Measurements from ENCODE around the gene LPXN. TPM values are rescaled to one million over a fixed set of nuclear protein-coding genes. Genes with fewer than 3 reads are reported as not detected.

The LPXN gene
- total and polyA plus RNA-seq, 7 donors: 4.8 to 26.8 (median 11.4) TPM

DNA sequence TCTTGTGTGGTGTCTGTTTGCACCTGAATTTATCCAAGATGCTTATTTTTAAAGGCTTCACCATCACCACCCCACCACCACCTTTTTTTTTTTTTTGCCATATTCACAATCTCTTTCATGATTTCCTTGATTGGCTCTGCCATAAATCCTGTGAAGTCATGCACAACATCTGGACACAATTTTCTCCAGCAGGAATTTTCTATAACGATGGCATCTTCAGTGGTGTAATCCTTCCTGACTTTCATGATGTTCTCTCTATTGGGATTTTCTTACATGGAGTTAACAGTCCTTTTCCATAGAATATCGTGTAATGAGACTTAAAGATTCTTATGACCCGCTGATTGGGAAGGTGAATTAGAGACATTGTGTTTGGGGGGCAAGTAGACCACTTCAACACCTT, 21.0 kb upstream of the LPXN start:
- no peaks in the 10 kb centered on the region for H3K27me3 ChIP-seq
- WGBS, 2 donors: 48 to 80% methylated on average over 3 of the region's 3 CpGs
- H3K4me3 ChIP-seq: no peak overlapping the region
- intact Hi-C loops (cut with DNase I): no loop called here
- H3K4me1 ChIP-seq: peaks cover 0 to 42% (median 26%) of the 10 kb centered on the region in 4 donors
- no peak overlapping the region for H3K27ac ChIP-seq
- DNase-seq: no peak
- H3K9me3 ChIP-seq: no peaks in the 10 kb centered on the region
- TF ChIP-seq POLR2A (IDR thresholded peaks at IDR 0.05) (no peak), POLR2AphosphoS5 (IDR thresholded peaks at IDR 0.05) (no peak)
- H3K36me3 ChIP-seq: no peaks in the 10 kb centered on the region

DNA sequence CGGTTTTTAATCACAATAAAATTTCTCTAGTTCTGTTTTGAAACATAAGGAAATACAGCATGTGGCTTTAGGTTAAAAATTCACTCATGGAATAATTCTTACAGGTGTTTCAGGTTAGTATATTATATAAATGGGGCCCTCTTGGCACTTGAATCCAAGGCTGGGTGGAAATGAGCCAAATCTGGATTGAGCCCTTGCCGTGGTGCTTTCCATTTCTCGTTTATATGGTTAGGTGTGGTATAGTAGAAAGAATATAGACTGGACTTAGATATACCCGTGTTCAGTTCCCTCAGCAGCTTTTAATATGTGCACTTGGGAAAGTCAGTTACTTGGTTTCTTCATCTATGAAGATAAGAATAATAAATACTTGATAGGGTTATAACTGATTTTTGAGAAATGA, 19.2 kb upstream of the LPXN start:
- Histone ChIP-seq H3K9me3 (no peaks in the 10 kb centered on the region), H3K4me3 (no peak overlapping the region), H3K4me1 (peaks cover 0 to 28% (median 19%) of the 10 kb centered on the region in 4 donors), H3K27me3 (no peaks in the 10 kb centered on the region), H3K36me3 (no peaks in the 10 kb centered on the region), H3K27ac (no peak overlapping the region)
- no peak for TF ChIP-seq POLR2AphosphoS5 (IDR thresholded peaks at IDR 0.05)
- TF ChIP-seq POLR2A (IDR thresholded peaks at IDR 0.05): no peak
- TF ChIP-seq, protein P1, sequence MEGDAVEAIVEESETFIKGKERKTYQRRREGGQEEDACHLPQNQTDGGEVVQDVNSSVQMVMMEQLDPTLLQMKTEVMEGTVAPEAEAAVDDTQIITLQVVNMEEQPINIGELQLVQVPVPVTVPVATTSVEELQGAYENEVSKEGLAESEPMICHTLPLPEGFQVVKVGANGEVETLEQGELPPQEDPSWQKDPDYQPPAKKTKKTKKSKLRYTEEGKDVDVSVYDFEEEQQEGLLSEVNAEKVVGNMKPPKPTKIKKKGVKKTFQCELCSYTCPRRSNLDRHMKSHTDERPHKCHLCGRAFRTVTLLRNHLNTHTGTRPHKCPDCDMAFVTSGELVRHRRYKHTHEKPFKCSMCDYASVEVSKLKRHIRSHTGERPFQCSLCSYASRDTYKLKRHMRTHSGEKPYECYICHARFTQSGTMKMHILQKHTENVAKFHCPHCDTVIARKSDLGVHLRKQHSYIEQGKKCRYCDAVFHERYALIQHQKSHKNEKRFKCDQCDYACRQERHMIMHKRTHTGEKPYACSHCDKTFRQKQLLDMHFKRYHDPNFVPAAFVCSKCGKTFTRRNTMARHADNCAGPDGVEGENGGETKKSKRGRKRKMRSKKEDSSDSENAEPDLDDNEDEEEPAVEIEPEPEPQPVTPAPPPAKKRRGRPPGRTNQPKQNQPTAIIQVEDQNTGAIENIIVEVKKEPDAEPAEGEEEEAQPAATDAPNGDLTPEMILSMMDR (IDR thresholded peaks at IDR 0.05): no peak
- no peak for TF ChIP-seq EP300 (IDR thresholded peaks at IDR 0.05)
- no peak for DNase-seq
- WGBS, 2 donors: 17 to 65% methylated on average over 4 of the region's 4 CpGs
- intact Hi-C loops (cut with DNase I): no loop called here

DNA sequence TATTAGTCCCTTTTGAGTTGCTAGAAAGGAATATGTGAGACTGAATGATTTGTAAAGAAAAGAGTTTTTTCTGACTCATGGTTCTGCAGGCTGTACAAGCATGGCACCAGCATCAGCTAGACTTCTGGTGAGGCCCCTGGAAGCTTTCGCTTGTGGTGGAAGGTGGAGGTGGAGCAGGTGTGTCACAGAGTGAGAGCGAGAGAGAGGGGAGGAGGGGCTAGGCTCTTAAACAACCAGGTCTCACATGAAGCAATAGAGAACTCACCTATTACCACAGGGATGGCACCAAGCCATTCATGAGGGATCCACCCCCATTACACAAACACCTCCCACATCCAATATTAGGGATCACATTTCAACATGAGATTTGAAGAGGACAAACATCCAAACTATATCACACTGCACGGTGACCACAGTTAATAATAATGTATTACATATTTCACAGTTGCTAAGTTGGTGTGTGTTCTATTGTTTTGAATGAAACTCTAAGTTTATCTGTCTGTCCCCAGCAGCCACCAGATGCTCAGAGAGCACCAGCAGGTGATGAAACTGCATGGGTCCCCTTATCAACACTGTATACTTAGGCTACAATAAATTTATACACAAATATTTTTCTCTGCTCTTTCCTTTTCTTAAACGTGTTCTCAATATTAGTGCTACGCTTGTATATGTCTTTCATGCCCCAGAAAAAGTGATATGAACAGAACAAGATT, 17.3 kb upstream of the LPXN start:
- no peak overlapping the region for H3K27ac ChIP-seq
- H3K4me3 ChIP-seq: no peak overlapping the region
- DNase-seq: no peak
- no peaks in the 10 kb centered on the region for H3K36me3 ChIP-seq
- H3K9me3 ChIP-seq: no peaks in the 10 kb centered on the region
- peaks cover 0 to 22% (median 14%) of the 10 kb centered on the region in 4 donors for H3K4me1 ChIP-seq
- WGBS, 2 donors: 20 to 73% methylated on average over 5 of the region's 5 CpGs
- TF ChIP-seq EP300 (IDR thresholded peaks at IDR 0.05) (no peak), POLR2AphosphoS5 (IDR thresholded peaks at IDR 0.05) (no peak), POLR2A (IDR thresholded peaks at IDR 0.05) (no peak)
- TF ChIP-seq, protein P1 (IDR thresholded peaks at IDR 0.05): no peak
- intact Hi-C loops (cut with DNase I): no loop called here
- no peaks in the 10 kb centered on the region for H3K27me3 ChIP-seq

DNA sequence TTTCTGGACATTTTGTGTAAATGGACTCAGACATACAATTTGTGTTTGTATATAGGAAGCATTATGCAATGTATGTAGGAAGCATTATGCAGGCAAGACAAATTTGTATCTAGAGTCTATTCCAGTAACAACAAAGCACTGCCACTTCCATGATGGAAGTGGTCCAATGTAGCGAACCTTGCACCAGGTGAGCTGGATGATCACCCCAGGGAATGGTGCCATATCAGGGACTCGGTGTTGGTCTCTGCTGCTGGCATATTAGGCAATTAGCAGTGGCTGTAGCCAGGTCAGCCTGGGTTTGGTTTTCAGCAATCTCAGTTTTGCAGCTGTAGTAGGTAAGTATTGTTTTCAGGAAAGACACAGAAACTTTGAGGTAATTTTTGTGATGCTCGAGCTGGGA, 16.0 kb upstream of the LPXN start:
- DNase-seq: no peak
- no peak for TF ChIP-seq POLR2A (IDR thresholded peaks at IDR 0.05)
- no peak for TF ChIP-seq EP300 (IDR thresholded peaks at IDR 0.05)
- TF ChIP-seq, protein P1 (IDR thresholded peaks at IDR 0.05): no peak
- no peak for TF ChIP-seq POLR2AphosphoS5 (IDR thresholded peaks at IDR 0.05)
- H3K4me1 ChIP-seq: peaks cover 0 to 15% (median 11%) of the 10 kb centered on the region in 4 donors
- no peak overlapping the region for H3K4me3 ChIP-seq
- no peaks in the 10 kb centered on the region for H3K9me3 ChIP-seq
- peaks cover 0 to 10% (median 0%) of the 10 kb centered on the region in 4 donors for H3K36me3 ChIP-seq
- WGBS, 2 donors: 81 to 91% methylated on average over 3 of the region's 3 CpGs
- no peaks in the 10 kb centered on the region for H3K27me3 ChIP-seq
- intact Hi-C loops (cut with DNase I): no loop called here
- no peak overlapping the region for H3K27ac ChIP-seq

DNA sequence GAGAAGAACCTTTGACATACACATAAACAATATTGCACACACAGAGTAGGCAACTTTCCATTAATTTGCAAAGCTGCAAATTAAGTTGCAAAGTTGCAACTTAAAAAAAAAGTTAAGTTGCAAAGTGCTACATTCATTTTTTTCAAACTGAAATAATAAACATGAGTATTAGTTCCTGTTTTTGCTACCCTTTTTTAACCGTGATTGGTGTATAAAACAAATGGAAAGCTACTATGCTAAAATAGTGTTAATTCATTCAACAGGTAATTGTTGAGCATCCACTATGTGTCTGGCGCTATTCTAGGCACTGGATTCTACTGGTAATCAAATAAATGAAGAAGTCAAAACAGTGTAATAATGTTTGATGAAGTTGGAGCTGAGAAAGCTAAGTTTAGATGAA, 11.3 kb upstream of the LPXN start:
- intact Hi-C loops (cut with DNase I): no loop called here
- Histone ChIP-seq H3K4me3 (no peak overlapping the region), H3K27me3 (no peaks in the 10 kb centered on the region), H3K36me3 (peaks cover 0 to 27% (median 0%) of the 10 kb centered on the region in 4 donors), H3K4me1 (peaks cover 0 to 33% (median 27%) of the 10 kb centered on the region in 4 donors), H3K9me3 (no peaks in the 10 kb centered on the region), H3K27ac (no peak overlapping the region)
- 78 to 82% methylated on average over 2 of the region's 2 CpGs for WGBS, 2 donors
- no peak for DNase-seq
- TF ChIP-seq POLR2A (IDR thresholded peaks at IDR 0.05): no peak
- TF ChIP-seq EP300 (IDR thresholded peaks at IDR 0.05): no peak
- TF ChIP-seq POLR2AphosphoS5 (IDR thresholded peaks at IDR 0.05): no peak
- TF ChIP-seq, protein P1 (IDR thresholded peaks at IDR 0.05): no peak
